GM12891 (cell line): ENCODE data around the gene FES.

Experiments
- POLR2AphosphoS5 ChIP-seq: IDR thresholded peaks from 2 replicates; pipeline ENCODE4 v1.6.1; 2011; ENCODE audit warnings: low read depth, low read length, control low read depth
- SPI1 ChIP-seq: IDR thresholded peaks from 2 replicates; pipeline ENCODE4 v1.6.1; 2011; ENCODE audit warnings: low read depth, low read length, control low read depth

- TF ChIP-seq POLR2AphosphoS5 (no peak), SPI1 (no peak)
Observed at GRCh38 chr15:90871139-90871715, 13.1 kb upstream of the FES start.
